NCI-H2107 treated with DMSO at 0.1 percent for 48 hours (cell line): Measurements from ENCODE around the gene BLID.

Experiments
- DNase-seq: peaks from one replicate; lab custom pipeline; 2025; ENCODE audit not compliant: unreplicated experiment; lab: John Stamatoyannopoulos, UW

BLID gene

DNA sequence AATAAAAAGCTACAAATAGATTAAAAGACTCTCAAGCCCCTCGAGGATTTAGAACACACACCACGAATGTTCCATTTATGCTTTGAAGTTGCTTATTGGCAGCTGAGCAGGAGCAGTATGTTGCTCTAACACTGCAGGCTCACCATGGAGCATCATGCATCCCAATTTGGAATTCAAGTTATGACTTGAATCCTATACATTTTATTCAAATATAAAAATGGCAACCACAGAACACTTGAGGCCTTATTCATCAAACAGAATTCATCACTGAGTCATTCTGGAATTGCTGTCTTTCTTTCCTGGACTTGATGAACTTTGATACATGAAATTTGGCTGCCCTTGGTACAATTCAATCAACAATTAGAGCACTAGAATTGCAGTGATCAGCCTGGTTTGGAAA lies 24.5 kb upstream of the BLID start:
- DNase-seq: no peak

DNA sequence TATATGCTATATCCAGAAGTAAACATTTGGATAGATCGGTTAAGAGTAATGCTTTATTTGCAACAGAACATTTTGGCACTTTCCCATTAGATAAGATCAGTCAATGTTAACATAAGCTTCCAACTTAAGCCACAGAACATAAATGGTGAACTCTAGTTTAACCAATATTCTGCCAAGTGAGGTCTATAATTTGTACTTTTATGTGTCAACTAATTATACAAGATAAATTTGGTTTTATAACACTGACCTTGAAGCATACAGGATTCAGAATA lies 23.5 kb upstream of the BLID start:
- no peak for DNase-seq

DNA sequence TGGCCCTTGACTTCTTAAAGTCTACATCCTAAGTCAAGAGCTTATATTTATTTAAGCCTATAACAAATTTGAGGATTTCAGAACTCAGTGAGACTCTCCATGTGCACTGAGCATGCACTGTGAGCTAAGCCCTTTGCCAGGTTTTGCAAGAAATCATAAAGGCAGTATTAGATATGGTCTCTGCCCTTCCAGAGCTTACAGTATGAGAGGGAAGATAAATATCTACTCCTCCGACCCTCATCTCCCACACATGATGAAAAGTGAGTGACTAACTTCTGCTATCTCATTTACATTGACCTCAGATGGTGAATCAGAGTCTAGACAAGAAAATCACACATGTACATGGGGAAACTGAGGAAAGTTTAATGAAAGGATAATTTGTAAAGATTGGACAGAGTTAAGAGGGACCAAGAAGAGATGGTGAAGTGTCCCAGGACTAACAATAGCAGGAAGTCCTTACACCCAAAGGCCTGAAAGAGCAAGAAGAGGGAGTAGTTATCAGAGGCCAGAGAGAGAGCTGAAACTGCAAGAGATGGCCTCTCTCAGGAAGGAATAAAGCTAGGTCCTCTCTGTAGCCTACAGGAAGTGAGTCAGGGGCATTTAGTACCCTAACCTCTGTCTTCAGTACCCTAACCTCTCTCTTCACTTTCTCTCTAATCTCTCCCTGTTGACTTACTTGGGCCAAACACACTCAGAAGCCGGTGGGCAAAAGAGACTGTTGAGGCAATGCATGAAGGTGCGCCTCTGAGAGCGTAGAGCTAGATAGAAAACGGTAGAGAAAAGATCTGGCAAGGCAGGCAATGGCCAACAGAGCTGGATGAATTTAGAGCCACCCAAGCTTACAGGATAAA lies 23.0 kb upstream of the BLID start:
- no peak for DNase-seq

DNA sequence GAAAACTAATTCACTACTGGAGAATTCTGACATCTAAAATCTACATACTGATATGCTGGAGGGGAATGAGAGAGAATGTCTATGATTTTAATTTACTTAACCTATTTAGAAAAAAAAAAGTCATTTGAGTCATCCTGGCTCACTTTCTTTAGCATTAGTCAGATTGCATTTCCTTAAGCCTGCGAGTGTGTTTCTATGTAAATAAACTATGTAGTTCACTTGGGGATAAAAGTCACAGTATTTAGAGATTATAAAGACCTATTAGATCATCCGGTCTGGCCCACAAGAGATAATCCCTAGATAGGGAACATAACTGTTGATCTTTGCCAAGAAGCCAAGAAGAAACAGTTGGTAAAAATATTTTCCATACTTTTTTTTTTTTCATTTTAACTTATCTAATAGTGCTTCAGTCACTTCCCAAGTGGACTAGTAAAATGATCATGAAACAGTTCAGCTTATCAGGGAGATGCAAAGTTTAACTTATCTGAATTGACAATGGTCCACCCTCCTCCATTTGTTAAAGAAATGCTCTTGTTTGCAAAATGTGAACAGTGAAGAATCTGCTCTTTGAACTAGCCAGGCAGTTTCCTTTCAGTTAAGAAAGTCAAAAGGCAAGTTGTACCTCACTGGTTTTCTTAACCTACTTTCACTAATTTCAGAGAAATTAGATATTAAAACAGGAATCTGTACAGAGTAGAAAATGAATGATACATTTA lies 21.2 kb upstream of the BLID start:
- no peak for DNase-seq

DNA sequence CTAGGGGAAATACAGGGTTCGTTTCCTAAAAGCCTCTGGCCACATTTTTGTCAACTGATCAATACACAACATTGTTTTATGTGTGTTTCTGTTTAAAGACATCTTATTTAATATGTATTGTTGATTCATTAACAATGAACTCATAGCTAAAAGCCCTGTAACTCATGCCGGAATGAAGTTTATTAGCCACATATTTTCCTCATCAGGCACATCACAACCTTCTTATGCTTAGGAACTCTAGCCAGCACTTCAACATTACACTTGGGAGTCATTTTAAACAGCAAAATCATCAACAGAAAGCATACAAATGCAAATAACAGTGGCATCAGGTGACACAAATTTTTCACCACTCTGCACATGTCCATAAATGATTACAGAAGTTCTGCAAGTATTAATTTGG lies 15.1 kb upstream of the BLID start:
- no peak for DNase-seq

DNA sequence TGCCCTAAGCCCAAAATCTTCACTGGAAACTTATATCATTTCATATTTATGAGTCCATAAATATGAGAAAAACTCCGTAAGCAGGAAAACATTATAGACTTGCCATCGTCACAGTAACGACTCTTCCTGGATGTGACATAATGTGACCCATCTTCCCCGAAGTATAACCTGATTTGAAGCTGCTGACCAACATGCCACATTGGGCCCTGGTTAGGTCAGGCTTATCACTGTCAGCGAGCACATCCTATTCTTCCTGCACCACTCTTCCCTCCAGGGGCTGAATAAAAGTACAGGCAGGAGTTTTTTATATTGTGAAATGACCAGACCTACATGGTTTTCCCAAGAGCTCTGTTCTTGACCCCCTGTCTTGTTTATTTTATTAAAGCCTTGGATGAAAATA lies 12.1 kb upstream of the BLID start:
- no peak for DNase-seq

DNA sequence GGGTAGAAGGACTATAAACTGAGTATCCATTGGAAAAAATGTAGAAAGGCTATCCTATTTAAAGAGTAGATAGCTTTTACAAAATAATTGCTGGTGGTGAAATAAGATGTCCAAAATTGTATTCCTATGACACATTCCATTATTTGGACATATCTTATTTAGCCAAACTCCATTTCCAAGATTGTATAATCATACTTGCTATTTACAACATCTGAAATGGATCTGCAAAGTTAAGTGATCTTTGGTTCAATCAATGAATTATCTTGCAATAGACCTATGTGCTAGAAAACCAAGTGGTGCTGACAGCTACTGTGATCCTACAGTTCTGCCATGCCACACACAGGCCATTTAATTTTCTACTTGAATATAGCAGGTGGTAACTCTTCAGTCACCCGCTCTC lies 11.0 kb upstream of the BLID start:
- no peak for DNase-seq

DNA sequence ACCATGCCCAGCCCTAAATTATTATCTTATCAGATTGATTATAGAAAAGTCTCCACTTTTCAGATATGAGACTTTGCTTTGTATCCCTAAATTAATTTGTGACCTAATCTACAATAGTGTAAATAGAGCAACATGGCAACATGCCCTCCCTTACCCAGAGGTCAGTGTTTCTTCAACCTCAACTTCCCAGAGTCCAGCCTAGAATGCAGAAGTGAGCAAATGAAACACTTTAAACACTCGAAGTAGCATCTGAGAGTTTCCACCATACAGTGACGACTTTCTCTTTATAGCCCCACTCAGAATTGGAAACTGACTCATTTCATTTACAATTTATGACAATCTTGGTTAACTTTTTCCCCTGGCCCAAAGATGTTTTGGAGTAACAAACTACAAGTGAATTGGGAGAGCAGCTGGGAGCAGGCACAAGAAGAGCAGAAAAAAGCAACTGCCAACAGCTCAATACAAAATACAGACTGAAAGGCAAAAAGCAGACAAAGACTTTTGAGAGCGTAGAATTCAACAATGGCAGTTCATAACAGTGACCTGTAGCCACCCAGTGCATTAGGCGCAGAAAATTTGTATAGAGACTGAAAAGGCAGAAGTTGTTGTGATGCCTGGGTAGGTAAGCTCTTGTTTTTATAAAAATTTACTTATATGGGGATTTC lies 10.1 kb upstream of the BLID start:
- DNase-seq: no peak

DNA sequence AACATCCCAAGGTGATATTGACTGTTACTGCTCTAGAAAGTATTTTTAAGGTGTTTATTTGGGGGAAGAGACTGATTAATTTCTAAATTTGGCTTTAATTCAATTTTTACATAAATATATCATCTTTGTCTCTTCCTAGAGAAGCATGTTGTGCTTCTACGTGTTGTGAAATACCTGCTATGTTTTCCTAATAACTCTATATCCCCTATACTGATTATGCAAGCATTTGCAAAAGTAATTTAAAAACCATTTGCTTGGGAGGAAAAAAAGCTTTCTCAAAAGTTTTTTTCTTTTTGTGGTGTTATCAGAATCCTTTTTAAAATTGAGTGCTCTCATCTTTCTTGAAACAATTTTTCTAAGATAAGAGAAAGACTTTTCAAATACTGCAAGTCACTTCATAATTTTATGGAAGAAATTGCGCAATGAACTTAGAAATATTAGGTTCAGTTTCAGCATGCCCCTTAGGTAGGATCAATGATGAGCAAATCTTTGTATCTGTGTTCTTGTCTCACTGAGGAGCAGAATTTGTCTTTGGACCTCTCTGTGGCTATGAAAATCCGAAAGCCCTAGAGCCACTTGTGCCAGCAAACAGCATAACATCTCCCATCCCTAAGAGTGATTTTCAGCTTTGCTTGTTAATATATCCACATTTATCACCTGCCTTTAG lies 7.4 kb upstream of the BLID start:
- DNase-seq: no peak

DNA sequence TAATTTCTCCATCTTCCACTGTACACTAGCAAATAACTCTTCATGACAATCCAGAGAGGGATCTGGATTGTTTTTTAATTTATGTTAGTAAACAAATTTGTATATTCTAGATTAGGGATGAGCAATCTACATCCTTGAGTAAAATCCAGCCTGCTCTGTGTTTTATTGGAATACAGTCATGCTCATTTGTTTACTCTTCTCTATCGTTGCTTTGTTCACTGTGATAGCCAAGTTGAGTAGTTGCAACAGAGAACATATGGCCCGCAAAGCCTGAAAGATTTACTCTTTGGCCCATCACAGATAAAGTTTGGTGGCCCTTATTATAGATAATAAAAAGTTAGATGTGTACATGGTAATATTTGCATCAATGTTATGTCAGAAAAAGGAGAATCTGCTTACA lies 6.2 kb upstream of the BLID start:
- no peak for DNase-seq

DNA sequence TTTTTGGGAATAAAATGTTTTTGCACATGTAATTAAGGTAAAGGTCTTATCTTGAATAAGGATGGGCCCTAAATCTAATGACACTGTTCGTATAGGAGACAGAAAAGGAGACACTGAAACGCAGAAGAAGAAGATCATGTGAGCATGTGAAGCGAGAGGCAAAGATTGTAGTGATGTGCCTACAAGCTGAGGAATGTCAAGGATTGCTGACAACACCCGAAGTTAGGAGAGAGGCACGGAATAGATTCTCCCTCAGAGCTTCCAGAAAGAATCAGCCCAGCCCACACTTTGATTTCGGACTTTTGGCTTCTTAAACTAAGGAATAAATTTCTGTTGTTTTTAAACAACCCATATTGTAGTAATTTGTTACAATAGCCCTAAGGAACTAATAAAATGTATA lies 4.1 kb upstream of the BLID start:
- no peak for DNase-seq

DNA sequence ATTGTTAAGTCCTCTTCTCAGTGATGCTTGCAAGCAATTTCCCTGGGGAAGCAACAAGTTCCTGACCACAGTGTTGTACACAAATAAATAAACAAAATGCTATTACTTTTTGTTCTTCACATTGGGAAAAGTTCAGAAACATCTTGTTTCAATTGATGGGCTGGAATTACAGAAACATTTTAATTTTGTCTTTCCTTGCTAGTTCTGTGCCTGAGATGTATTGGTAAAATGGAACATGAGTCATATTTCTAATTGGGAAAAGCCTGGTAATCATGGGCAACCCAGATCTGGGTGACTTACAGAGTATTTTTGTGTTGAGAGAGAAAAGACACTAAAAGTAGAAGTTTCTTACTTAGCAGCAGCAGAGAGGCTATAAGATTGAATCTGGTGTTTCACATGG lies 576 bp upstream of the BLID start:
- DNase-seq: no peak

DNA sequence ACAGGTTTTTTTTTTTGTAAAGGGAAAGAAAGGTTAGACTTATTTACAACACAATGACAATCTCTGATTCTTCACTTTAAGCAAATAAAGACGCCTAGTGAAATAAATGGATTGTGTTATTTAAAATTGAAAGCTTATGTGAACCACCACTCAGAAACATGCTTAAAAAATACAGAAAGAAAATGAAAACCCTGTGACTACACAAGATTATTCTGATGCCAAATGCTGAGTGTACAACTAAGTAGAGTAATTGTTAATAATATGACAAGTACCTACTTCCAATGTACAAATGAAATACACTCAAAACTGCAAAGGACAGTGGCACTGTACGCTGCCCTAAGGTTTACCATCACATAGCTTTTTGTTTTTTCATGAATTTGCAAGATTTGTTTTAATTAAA lies 1.0 kb downstream of the BLID start:
- no peak for DNase-seq

DNA sequence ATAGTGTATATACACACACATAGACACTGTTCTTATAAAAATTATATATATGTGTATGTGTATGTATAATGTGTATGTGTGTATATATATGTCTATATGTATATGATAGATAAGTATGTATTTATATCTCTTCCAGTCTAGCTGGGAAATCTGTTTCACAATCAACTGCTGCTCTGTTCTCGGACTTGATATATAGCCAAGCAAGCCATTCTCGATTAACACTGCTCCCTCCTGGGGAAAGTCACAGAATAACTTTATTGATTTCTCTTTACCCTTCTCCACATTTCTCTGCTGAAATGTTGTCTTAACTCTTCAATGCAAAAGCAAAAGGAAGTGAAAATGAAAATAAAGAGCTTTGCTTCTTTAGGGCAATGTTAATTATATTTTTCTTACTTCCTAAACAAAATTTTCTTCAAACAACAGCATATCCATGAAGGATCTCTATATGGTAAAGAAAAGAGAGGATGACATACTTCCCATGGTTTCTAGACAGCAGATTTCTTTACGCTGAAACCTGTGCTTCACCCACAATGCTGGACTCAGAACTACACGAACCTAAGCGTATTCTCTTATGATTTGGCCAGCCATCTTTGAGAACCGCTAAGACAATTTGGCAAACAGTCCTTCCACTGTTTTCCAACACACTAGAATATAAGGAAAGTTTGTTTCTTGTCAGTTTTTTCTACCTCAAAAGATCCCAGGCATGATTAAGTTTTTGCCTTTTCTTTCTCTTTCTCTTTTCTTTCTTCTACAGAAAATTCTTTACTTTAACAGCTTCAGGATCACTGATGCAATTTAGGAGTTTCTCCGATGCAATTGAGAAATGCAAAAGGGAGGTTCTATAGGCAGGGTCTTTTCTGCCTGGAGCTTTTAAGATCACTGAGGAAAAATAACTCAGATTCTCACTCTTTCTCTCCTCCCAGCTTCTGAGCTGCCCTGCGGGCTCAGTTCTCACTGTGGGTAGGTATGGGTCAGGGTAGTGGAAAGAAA lies 1.9 kb downstream of the BLID start:
- DNase-seq: no peak

DNA sequence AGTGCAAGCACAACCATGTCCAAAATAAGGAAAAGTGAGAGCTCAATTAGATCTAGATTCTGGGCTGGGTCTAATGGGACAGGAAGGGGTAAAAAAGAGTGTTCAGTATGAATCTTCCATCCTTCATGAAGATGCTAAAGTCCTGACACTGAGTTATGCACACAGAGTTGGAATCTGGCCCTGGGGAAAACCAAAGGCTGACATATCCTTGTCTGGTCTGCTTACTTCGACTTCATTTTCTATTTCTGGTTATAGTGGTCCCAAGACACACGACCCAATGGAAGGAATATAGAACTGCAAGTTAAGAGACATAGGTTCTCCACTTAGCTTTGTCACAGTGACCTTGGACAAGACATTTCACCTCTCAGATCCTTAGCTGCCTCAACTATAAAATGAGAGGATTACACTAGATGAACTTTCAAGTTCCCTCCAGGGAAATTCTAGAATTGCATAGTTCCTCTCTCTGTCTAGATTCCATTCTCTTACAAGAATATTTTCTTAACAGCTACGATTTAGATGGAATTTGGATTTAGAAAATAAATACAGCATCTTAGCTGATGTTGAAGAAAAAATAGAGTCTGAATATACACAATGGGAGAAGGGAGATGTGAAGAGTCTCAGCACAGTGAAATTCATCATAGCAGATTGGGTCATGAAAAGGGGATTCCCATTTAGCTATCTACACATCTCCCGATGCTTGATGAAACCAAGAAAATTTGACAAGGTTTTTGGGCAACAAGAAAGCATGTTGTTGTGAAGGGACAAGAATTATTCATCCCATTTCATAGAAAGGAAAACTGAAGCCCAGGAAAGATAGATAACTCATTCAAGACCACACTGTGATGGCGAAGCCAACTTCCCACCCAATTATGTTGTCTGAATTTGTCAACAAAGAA lies 3.3 kb downstream of the BLID start:
- DNase-seq: no peak

DNA sequence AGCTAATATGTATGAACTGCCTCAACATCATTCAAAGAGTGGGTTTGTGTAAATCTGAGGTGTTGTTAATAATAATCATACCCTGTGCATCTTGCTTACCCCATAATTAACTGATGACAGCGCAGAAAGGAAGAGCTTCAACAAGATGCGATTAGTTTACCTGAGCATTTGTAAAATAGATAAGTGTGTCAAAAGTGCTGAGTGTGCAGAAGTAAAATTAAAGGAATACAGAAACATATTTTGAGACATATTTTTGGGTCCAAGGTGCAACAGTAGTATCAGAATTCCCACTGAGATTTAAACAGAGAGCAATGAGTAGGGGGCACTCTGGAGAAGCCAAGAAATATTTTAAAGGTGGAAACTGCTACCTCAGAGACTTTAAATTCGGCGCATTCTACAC lies 6.1 kb downstream of the BLID start:
- no peak for DNase-seq

DNA sequence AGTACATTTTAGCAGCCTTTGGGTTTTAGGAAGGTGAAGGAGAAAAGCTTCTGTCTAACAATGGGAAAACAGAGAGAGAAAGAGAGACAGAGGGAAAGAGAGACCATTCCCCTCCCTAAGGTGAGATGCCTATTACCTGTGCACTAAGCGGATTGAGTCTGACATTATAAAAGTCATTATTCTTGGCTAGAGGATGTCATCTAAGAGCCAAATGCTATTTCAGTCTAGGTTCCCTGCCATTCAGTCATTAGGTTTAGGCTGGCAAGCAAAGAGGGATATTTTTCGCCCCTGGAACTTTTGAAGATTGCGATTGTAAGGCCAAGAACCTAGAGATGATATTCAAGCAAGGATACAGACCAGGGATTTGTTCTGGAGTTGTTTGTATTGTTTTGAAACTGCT lies 7.2 kb downstream of the BLID start:
- no peak for DNase-seq

DNA sequence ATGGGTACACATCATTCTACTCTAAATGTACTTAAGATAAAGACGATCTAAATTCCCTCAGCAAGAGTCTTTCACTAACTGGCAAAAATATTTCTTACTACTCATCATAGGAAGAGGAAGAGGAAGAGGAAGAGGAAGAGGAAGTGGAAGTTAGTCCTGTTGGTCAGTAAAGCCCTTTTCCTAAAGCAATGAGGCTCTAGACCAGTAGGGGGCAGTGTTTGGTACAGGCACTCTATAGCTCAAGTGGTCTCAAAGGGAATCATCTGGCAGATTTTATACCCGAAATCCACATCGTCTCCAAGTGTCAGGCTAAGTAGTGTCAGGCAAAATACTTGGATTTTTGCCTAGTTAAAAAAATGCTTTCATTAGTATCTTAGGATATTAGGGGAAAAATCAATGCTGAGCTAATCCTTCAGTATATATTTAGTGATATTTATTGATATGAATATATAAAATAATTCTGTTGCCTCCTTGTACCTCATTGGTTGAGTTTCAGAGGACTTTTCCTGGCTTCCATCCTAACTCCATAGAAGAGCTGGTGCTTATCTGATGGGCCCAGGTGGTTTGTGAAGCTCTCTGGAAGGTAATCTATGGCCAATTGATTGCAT lies 7.7 kb downstream of the BLID start:
- DNase-seq: no peak

DNA sequence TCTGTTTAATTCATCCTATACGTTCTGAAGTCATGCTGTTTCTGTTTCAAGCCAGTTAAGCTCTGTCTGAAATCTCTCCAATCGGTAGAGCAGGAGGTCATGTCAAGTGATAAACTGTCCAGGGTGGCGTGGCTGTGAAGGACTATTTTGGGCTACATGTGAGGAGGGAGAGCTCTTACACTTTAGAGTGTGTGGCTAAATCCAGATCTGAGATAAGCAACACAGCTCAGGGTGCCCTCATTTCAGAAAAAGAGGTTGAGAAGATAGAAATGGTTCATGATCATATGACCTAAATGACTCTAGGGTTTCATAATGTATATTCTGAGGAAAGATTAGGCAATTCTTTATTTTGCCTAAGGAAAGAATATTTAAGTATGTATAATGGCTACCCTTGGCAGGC lies 8.4 kb downstream of the BLID start:
- DNase-seq: no peak
